NCI-H82 (cell line): ENCODE measurements around the gene NUP155.
A peak's percentile ranks its signal among the peaks of the same experiment; 100 is the strongest.
"Not testable (repeated sequence)": the region's sequence is repeated elsewhere in the genome, so short reads cannot be mapped to it uniquely, and the experiment has no call there.

Experiments
- DNase-seq: peaks from one replicate; lab custom pipeline; 2025; lab: John Stamatoyannopoulos, UW

Gene NUP155

GRCh38 chr5:37370864-37371726 lies at the start of gene NUP155:
NUP155 (minus strand) TSS chr5:37371106; CDS start chr5:37370977, 129 bp downstream.
- peak; percentile 98 for DNase-seq

- DNase-seq, result no peak
Measured at GRCh38 chr5:37417347-37417746, 46.4 kb upstream of the NUP155 start.

- DNase-seq, result not testable (repeated sequence)
Measured at GRCh38 chr5:37415456-37415855, 44.5 kb upstream of the NUP155 start.

DNA sequence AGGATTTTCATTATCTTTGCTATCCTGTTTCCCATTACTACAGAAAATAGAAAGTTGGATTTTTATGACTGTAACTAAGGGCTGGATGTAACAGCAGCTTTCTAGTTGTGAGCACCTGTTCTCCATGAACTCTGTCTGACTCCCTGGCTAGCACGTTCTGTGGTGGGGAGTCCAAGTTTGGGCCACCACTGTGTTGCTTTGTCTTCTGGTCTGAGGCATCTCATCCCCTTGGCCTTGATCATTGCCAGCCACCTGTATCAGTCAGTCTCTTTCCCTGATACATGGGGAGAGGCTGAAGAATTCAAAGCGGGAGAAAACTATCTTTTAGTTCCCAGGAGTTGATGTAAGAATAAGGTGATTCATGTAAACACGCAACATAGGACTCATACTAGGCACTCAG lies 41.6 kb upstream of the NUP155 start:
- no peak for DNase-seq

DNA sequence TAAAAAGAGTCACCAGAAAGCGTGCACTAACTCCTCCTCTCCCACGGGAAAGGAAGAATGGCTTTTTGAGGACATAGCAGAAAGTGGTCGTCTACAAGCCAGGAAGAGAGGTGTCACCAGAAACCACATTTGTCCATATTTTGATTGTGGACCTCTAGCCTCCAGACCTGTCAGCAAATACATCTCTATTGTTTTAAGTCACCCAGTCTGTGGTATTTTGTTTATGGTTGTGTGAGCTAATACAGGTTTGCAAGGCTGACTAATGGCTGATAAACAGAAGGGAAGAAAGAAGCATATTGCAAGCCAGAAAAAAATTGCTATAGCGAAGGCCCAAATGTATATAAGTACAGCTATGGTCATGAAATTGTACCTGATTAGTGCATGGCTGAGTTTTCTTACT lies 29.6 kb upstream of the NUP155 start:
- no peak for DNase-seq

DNA sequence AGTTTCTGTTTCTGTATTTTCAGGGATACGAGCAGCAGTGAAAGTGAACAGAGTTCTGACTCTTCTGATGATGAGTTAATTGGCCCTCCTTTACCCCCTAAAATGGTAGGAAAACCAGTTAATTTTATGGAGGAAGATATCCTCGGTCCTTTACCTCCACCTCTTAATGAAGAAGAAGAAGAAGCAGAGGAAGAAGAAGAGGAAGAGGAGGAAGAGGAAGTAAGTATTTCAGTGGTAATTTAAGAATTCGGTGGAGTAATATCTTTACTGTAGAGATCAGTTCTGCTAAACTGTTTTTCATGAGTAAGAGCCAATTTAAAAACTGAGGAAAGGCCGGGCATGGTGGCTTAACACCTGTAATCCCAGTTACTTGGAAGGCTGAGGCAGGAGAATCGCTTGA lies 25.4 kb upstream of the NUP155 start:
- DNase-seq, result no peak

DNA sequence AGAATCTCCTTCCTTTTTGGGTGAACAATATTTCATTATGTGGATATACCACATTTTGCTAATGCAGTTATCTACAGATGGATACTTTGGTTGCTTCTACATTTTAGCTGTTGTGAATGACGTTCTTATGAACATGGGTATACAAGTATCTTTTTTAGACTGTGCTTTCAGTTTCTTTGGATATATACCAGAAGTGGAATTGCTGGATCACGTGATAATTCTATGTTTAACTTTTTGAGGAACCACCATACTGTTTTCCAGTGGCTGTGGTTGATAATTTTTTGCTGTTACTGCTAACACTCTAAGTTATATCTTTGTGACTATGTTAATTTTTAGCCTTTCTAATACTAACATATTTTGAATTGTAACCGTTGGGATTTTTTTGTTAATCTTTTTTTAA lies 20.7 kb upstream of the NUP155 start:
- DNase-seq, result no peak

GRCh38 chr5:37379100-37379628 lies 8.3 kb upstream of the NUP155 start, which contains the start of gene WDR70:
WDR70 (plus strand) TSS chr5:37379318; CDS start chr5:37379368, 50 bp downstream.
- DNase-seq, result peak; percentile 86

DNA sequence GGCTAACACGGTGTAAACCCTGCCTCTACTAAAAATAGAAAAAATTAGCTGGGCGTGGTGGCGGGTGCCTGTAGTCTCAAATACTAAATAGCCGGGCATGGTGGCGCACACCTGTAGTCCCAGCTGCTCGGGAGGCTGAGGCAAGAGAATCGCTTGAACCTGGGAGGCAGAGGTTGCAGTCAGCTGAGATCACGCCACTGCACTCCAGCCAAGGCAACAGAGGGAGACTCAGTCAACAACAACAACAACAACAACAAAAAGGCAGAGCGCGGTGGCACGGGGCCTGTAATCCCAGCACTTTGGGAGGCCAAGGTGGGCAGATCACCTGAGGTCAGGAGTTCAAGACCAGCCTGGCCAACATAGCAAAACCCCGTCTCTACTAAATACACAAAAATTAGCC lies 7.2 kb upstream of the NUP155 start:
- not testable (repeated sequence) for DNase-seq

GRCh38 chr5:37375091-37375490 lies 4.2 kb upstream of the NUP155 start:
- no peak for DNase-seq

GRCh38 chr5:37370550-37370863 lies 399 bp downstream of the NUP155 start:
- DNase-seq, result no peak

DNA sequence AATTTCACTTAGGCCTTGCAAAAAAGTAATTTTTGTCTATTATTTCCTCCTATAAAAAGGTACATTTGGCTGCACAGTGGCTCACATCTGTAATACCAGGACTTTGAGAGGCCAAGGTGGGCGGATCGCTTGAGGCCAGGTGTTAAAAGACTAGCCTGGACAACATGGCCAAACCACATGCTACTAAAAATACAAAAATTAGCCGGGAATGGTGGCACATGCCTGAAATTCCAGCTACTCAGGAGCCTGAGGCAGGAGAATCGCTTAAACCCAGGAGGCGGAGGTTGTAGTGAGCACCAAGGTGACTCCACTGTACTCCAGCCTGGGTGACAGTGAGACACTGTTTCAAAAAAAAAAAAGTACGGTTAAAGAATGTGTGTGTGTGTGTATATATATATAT lies 15.7 kb downstream of the NUP155 start:
- DNase-seq, result no peak

DNA sequence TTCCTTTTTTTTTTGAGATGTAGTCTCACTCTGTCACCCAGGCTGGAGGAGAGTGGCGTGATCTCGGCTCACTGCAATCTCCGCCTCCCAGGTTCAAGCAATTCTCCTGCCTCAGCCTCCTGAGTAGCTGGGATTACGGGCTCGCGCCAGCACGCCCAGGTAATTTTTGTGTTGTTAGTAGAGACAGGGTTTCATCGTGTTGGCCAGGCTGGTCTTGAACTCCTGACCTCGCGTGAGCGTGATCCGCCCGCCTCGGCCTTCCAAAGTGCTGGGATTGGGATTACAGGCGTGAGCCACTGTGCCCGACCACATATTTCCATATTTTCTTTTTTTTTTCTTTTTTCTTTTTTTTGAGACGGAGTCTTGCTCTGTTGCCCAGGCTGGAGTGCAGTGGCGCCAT lies 28.2 kb downstream of the NUP155 start:
- DNase-seq, result not testable (repeated sequence)

GRCh38 chr5:37334754-37335153 lies 36.2 kb downstream of the NUP155 start:
- DNase-seq, result not testable (repeated sequence)

DNA sequence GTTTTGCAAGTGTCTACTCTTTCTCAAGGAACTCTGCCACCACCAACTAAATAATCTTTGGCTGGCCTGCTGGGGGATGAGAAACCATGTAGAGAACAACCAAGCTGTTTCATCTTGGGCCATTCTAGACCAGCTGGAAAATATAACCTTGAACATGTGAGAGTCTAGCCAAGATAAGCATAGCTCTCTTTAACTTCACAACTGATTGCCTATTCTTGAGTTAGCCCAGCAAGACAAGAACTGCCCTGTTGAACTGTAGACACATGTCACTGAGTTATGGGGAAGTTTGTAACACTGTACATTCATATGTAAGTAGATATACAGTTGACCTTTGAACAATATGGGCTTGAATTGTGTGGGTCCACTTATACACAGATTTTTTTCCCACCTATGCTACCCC lies 44.4 kb downstream of the NUP155 start:
- DNase-seq, result no peak

DNA sequence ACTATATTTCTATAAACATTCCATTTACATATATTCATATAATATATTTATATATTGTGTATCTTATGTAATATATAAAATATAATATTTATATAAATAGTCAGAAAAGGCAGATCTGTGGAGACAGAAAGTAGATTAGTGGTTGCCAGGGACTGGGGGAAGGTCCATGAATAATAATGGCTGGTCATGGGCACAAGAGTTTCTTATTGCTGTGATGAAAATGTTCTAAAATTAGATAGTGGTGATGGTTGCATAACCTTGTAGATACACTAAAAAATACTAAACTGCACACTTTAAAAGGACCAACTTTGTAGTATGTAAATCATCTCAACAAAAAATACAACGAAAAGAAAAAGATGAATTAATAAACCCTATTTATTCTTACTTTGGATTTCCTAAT lies 47.3 kb downstream of the NUP155 start:
- DNase-seq, result no peak

- no peak for DNase-seq
Measured at GRCh38 chr5:37319037-37319782, 51.7 kb downstream of the NUP155 start.

- DNase-seq, result no peak
Measured at GRCh38 chr5:37316027-37316426, 54.9 kb downstream of the NUP155 start.

- no peak for DNase-seq
Measured at GRCh38 chr5:37310360-37310759, 60.5 kb downstream of the NUP155 start.

- no peak for DNase-seq
Measured at GRCh38 chr5:37308793-37309192, 62.1 kb downstream of the NUP155 start.

- no peak for DNase-seq
Measured at GRCh38 chr5:37304888-37305287, 66.0 kb downstream of the NUP155 start.

- DNase-seq, result peak; percentile 46
Measured at GRCh38 chr5:37296313-37296712, 74.6 kb downstream of the NUP155 start.

- DNase-seq, result no peak
Measured at GRCh38 chr5:37283214-37283820, 87.6 kb downstream of the NUP155 start.
